GM19468 (cell line): ENCODE measurements around the gene TSPYL2.

ENCODE experiments used
- ATAC-seq: cut with Tn5 transposase; IDR thresholded peaks from one replicate; pipeline ENCODE4 v1.9.1; 2021; ENCODE audit warnings: mild to moderate bottlenecking, moderate library complexity, moderate number of reproducible peaks; ENCODE audit not compliant: unreplicated experiment; ENCODE audit errors: extremely low read depth

TSPYL2 gene

DNA sequence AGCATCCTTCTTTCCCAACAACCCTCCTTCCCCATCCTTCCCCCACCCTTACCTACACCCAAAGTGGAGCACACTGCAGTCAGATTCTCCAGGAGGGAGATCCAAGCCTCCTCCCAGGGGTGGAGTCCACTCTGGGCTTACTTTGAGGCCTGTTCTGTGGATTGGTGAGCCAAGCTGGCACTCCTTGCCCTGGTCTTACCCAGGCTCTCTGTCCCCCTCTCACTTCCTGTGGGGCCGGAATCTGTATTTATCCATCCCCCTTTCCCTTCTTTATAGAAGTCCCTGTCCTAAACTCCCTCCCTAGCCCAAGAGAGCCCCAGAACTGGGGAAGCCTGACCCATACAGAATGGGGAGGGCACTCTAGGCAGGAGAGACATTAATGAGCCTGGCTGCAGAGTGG, 3.2 kb upstream of the TSPYL2 start:
- no peak for ATAC-seq

DNA sequence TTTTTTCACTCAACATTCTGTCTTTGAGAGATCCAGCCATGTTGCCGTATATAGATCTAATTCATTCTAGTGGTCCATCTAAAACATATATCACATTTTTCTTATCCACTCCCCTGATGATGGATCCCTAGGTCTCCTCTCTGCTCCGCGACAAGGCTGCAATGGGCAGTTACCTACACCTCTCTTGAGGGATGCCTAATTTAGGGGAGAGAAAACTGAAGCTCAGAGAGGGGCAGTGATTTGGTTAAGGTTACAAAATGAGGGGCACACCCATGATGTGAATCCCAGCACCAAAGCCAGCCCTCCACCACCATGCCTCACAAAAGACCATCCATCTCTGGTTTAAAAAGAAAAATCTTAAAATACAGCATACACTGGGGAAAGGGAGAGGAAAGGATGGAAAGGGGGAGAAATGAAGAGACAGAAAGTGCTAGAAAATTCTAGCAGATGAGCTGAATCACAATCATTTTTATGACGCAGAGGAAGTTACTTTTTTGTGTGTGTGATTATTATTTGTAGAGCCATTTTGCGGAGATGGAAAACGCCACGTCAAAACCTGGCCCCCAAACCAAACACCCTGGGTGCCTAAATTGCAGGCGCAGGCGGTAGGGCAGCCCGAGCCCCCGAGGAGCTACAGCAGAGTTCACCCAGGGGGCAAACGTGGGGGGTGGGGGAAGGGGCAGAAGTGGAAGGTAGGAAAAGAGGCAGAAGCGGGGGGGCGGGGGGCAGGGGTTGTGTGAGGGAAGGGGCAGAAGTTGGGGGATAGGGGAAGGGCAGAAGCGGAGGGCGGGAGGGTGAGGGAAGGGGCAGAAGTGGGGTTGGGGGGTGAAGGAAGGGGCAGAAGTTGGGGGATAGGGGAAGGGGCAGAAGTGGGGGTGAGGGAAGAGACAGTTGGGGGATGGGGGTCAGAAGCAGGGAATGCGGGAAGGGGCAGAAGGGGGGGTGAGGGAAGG, 1.3 kb upstream of the TSPYL2 start:
- ATAC-seq, result no peak

DNA sequence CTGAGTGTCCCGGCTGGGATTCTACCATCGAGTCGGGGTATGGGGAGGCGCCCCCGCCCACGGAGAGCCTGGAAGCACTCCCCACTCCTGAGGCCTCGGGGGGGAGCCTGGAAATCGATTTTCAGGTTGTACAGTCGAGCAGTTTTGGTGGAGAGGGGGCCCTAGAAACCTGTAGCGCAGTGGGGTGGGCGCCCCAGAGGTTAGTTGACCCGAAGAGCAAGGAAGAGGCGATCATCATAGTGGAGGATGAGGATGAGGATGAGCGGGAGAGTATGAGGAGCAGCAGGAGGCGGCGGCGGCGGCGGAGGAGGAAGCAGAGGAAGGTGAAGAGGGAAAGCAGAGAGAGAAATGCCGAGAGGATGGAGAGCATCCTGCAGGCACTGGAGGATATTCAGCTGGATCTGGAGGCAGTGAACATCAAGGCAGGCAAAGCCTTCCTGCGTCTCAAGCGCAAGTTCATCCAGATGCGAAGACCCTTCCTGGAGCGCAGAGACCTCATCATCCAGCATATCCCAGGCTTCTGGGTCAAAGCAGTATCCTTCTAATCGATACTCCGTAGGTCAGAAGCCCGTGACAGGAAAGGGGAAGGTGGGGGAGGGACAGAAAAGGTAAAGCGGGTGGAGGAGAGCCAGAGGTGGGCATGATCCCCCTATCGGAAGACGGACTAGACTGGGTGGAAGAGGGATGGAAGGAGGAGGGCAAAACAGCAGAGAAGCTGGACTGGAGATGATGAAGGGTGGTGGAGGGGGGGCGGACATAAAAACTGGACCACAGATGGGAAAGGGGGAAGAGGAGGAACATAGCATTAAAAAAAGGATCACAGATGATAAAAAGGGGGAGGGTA, 828 bp downstream of the TSPYL2 start:
- ATAC-seq, result no peak

DNA sequence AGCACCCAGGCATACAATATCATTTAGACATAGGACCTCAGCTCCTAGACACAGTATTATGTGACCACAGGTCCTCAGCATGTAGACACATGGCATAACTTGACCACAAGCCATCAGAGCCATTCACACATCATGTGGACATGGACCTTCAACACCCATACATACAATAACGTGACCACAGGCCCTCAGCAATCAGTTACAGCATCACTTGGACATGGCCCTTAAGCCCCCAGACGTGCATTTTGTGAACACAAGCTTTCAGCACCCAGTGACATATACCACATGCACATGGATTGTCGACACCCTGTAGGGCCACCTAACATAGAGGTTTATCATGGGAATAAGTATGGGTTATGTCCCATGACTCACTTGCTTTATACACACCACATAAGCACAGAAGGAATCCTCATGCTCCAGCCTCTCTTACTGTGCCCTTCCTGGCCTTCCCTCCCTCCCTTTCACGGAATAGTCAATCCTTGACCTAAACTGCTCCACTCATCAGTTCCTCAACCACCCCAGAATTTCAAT, 1.9 kb downstream of the TSPYL2 start:
- no peak for ATAC-seq

DNA sequence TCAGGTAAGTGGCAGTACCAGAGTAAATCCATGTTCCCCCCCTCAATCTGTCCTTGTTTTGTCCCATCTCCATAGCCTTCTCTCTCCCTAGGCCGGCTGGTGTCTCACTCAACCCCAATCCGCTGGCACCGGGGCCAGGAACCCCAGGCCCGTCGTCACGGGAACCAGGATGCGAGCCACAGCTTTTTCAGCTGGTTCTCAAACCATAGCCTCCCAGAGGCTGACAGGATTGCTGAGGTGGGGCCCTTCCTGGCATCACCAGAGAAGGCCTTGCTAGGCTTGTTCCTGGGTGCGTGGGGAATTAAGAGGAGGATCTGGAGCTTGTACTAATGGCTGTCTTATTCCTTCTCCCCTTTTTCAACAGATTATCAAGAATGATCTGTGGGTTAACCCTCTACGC, 2.7 kb downstream of the TSPYL2 start:
- no peak for ATAC-seq

DNA sequence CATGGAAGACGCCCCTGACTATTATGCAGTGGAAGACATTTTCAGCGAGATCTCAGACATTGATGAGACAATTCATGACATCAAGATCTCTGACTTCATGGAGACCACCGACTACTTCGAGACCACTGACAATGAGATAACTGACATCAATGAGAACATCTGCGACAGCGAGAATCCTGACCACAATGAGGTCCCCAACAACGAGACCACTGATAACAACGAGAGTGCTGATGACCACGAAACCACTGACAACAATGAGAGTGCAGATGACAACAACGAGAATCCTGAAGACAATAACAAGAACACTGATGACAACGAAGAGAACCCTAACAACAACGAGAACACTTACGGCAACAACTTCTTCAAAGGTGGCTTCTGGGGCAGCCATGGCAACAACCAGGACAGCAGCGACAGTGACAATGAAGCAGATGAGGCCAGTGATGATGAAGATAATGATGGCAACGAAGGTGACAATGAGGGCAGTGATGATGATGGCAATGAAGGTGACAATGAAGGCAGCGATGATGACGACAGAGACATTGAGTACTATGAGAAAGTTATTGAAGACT, 3.6 kb downstream of the TSPYL2 start:
- ATAC-seq, result no peak

DNA sequence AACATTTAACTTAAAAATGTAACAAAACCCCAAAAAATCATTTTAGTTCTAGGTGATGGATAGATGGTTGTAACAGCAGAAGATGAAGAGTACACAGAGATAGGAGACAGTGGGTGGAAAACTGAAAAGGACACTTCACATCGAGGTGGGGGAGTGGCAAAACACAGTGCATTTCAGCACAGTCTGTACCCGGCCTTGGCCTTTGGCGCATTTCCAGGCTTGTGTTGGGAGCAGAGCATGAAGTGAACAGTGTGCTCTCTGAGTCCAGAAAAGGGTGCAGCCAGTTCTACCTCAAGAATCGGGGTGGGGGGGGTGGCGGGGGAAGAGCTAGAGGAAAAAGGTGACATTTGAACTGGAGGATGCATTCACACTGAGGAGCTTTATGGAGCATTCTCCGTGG, 4.3 kb downstream of the TSPYL2 start:
- ATAC-seq, result no peak

DNA sequence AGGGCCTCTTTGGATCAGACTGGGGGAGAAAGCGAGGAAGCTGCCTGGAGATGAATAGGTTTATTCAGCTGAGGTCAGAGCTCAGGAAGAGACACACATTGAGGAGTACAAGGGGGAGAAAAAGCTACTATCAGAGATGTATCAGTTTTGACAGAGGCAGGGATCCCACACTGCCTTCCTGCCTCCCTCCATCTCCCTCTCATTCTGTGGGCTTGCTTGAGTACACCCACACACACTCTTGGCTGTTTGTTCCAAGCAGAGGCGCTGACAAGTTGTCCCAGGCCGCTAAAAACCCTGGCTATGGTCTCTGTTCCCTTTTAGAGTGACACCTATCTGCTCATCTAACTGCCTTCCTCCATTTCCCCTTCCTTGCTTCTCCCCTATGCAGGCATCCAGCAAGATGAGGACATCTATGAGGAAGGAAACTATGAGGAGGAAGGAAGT, 5.2 kb downstream of the TSPYL2 start:
- no peak for ATAC-seq

DNA sequence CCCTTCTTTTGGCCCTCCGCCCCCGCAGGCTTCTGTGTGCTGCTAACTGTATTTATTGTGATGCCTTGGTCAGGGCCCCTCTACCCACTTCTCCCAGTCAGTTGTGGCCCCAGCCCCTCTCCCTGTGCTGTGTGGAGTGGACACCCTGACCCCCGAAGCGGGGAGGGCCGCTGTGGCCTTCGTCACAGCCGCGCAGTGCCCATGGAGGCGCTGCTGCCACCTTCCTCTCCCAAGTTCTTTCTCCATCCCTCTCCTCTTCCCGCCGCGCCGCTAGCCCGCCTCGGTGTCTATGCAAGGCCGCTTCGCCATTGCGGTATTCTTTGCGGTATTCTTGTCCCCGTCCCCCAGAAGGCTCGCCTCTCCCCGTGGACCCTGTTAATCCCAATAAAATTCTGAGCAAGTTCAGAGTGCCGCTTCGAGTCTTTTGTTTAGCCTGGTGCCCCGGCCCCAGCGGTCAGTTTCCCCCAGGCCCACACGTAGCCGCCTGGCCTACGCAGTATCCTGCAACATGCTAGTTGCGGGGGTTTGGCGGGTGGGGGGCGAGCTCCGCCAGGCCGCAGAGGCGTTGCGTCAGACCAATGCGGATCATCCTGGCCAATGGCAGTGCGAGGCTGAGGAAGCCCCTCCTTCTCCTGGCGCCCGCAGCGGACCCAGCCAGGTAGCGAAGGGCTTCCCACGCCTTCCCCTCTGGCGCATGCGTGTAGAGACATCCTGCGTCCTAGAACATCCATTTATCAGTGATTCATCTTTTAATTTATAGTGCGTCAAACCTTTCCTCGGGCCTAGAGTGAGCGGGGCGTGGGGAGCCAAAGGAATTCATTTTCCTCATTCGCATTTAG, 6.2 kb downstream of the TSPYL2 start:
- ATAC-seq, result no peak

DNA sequence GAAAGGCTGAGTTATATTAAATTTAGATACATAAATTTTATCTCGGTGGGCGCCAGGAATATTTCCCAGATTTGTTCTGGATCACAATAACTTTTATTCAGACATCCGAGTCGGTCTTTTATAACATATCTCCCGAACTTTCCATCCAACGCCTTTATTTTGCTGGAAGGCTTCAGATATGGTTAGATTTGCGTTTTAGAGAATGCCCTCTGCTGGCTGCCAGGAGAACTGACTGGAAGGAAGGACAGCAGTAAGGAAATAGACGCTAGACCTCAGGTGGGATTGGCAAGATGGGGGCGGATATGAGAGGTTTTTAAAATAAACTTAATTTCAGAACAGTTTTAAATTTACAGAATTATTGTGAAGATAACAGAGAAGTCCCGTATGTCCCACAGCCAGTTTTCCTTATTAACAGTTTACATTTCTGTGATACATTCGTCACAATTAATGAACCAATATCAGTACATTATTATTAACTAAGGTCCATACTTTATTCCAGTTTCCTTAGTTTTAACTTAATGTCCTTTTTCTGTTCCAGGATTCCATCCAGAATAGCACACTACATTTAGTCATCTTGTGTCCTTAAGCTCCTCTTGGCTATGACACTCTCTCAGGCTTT, 7.2 kb downstream of the TSPYL2 start:
- peak; percentile 27 for ATAC-seq

DNA sequence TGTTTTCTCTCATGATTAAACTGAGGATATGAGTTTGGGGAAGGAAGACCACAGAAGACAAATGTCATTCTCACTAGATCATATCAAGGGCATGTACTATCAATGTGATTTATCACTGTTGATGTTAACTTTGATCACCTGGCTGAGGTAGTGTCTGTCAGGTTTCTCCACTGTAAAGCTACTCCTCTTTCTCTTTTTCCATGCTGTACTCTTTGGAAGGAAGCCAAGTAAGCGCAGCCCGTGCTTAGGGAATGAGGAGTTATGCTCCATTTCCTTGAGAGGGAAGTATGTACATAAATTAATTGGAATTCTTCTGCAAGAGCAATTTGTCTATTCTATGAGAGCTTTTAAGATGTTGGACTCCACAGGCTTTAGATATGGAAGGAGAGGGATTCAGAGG, 7.8 kb downstream of the TSPYL2 start:
- no peak for ATAC-seq

DNA sequence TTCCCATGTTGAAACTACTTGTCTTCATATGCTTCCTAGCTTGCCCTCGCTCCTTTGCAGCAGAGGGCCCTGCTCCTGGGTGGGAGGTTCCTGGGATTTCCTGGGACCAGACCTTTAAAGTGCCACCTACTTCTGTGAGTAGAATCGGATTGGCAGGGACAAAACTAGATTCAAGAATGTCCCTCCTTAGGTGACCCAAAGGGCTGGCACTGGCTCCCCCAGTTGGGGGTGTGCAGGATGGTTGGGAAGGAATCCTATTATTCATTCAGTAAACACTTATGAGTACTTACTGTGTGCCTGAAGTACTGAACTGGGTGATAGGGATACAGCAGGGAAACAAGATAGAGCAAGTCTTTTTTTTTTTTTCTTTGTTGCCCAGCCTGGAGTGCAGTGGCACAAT, 9.2 kb downstream of the TSPYL2 start:
- no peak for ATAC-seq

DNA sequence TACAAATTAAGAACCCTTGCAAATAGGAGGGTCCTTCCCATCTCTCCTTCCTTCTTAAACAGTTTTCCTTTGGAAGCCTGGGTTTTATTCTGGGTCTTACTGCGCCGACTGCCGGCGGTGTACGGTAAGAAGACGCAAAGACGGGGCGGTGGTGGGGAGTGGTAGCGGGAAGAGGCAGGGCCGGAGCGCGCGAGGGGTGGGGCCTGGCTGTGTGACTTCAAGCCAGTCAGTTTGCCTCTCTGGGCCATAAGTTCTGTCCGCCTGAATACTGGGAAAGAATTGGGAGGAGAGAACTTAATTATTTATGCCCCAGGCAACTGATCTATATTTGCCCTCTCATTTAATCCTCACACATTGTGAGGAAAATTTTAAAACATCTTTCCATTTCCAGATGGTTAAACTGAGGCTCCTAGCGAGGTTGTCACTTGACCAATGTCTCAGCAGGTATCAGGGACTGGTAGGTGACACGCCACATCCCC, 11.0 kb downstream of the TSPYL2 start:
- ATAC-seq, result no peak

DNA sequence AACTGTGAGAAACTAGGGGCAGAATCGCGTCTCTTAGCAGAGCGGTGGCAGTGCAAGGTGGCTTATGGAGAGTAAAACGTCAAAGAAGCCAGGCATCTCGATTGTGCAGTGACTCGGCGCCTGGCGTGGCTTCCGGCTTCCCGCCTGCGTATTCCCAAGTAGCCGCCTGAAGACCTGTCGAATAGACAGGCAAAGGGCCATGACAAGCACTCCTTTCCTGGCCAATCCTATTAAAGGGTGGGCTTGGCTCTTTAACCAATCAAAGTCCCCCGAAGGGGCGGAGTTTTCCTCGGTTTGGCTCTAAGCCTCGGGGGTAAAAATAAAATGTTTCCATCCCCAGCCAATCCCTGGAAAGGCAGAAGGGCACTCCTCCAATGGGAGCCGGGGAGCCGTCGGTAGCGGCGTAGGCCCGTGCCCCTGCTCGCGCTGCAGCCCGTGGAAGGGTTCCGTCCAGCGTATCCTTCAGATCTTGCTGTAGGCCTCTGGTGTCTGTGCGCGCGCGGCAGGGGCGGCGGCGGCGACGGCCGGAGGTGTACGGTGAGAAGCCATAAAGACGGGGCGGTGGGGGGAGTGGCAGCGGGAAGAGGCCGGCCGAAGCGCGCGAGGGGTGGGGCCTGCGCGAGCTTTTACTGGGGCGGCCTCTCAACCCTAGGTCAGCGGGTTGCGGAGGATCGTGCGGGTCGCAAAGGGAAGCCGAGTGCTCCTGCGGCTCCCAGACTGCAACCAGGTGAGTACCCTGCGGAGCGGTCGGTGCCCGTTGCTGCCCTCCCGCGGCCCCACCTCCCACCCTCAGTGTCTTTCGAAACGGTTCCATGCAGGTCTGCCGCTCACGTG, 11.8 kb downstream of the TSPYL2 start, which contains the start of gene KANTR:
TSS of gene KANTR (plus strand) at position 395 of the 834 bp plus-strand sequence. CDS start 30,131 bp downstream, outside the sequence.
- ATAC-seq, result peak; percentile 55

DNA sequence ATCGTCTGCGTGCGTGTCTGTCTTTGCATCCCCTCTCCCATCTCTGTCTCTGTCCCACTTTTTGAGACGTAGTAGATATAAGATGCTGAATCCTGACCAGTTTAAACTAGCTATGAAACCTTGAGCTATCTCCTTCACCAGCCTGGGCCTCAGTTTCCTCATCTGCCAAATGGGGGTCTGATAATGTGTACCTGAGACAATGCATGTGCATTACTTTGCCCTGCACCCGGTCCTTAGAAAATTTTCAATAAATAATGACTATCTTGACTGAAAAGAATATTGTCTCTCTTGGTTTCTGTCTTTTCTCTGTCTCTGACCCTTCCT, 12.4 kb downstream of the TSPYL2 start:
- no peak for ATAC-seq

DNA sequence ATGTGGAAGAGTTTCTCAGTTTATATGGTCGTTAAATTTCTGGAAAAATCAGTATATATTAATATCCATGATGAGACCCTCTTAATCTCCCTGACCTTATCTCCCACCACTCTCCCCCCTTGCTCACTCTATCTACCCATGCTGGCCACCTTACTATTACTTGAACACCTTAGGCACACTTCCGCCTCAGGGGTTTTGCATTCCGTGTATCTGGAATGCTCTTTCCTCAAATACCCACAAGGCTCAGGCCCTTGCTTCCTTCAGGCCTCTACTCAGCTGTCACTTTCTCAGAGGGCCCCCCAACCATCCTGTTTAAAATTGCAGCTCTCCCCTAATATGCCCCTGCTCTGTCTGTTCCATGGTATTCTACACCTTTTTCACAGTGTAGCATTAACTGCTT, 13.6 kb downstream of the TSPYL2 start:
- ATAC-seq, result no peak

DNA sequence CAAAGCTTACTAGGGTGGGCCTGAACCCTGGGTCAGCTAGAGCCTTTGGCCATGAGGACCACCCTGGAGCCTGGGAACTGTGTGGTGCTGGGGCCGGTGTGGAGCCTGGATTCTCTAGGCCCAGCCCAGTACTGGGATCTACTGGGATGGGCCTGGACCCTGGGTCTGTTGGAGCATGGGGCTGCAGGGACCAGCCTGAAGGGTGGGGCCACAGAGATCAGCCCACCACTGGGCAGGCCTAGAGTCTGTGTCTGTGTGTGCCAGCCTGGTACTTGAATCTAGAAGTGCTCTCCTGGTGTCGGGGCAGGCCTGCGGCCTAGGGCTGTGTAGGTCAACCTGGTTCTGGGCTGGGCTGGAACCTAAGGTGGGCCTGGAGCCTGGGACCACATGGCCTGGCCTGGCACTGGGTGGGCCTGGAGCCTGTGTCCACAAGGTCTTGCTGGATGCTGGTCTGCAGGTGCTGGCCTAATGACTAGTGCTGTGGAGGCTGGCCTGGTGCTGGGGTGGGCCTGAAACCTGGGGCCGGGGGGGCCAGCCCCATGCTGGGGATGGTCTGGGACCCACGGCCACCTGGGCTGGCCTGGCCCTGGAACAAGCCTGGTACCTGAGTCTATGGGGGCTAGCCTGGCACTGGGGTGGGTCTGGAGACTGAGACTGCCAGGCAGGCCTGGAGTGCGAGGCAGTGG, 32.8 kb downstream of the TSPYL2 start:
- no peak for ATAC-seq

DNA sequence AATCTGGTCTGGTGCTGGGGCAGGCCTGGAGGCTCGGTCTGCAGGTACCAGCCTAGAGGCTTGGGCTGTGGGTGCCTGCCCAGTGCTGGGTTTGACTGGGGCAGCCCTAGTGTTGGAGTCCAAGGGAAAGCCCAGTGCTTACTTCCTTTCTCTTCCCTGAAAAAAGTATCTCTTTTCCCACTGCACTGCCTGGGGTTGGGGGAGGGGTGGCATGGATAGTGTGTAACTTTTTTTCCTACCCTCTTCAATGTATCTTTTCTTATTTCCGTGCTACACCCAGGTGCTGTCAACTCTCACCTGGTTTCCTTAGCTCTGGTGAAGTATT, 33.3 kb downstream of the TSPYL2 start:
- ATAC-seq, result no peak
